DMS79 treated with DMSO at 0.1 percent for 48 hours (cell line): ENCODE data around the gene IFT122.
"Not testable (repeated sequence)": the region's sequence is repeated elsewhere in the genome, so short reads cannot be mapped to it uniquely, and the experiment has no call there.

Experiments used
- DNase-seq: peaks from one replicate; lab custom pipeline; 2025; lab: John Stamatoyannopoulos, UW

Gene IFT122

GRCh38 chr3:129536804-129537203 is 96.8 kb downstream of the IFT122 start:
- no peak for DNase-seq

GRCh38 chr3:129539206-129539605 is 99.2 kb downstream of the IFT122 start:
- DNase-seq, result no peak

GRCh38 chr3:129540776-129541516 is 100.9 kb downstream of the IFT122 start:
- DNase-seq, result no peak

- DNase-seq, result no peak
Measured at GRCh38 chr3:129542747-129543146, 102.7 kb downstream of the IFT122 start.

GRCh38 chr3:129543156-129543790 is 103.2 kb downstream of the IFT122 start, which contains the start of gene H1-8:
H1-8 (plus strand) TSS chr3:129543175; CDS start chr3:129543219, 44 bp downstream.
- DNase-seq, result no peak

- DNase-seq, result no peak
Measured at GRCh38 chr3:129543999-129544398, 104.0 kb downstream of the IFT122 start.

- not testable (repeated sequence) for DNase-seq
Measured at GRCh38 chr3:129545951-129546350, 105.9 kb downstream of the IFT122 start.

- DNase-seq, result no peak
Measured at GRCh38 chr3:129547241-129547640, 107.2 kb downstream of the IFT122 start.

- no peak for DNase-seq
Measured at GRCh38 chr3:129548104-129548965, 108.3 kb downstream of the IFT122 start.

- no peak for DNase-seq
Measured at GRCh38 chr3:129549006-129549800, 109.2 kb downstream of the IFT122 start.

GRCh38 chr3:129549805-129550204 is 109.8 kb downstream of the IFT122 start:
- DNase-seq, result no peak

GRCh38 chr3:129552287-129553050 is 112.4 kb downstream of the IFT122 start:
- DNase-seq, result no peak

- DNase-seq, result no peak
Measured at GRCh38 chr3:129553171-129553570, 113.1 kb downstream of the IFT122 start.

GRCh38 chr3:129553719-129554118 is 113.7 kb downstream of the IFT122 start:
- DNase-seq, result no peak

GRCh38 chr3:129554356-129555152 is 114.5 kb downstream of the IFT122 start:
- DNase-seq, result peak; percentile 19

GRCh38 chr3:129555153-129555550 is 115.1 kb downstream of the IFT122 start:
- DNase-seq, result no peak

GRCh38 chr3:129555616-129556357 is 115.8 kb downstream of the IFT122 start:
- no peak for DNase-seq

- DNase-seq, result no peak
Measured at GRCh38 chr3:129556358-129556695, 116.3 kb downstream of the IFT122 start.

- DNase-seq, result no peak
Measured at GRCh38 chr3:129556890-129557547, 117.0 kb downstream of the IFT122 start.
